K562 (cell line): ENCODE data around the gene LAG3. TPM values are rescaled to one million over a fixed set of nuclear protein-coding genes. Genes with fewer than 3 reads are reported as not detected.

Source experiments
- DDX20 ChIP-seq: fragments of 450-650 bp; IDR thresholded peaks from 2 replicates; pipeline ENCODE4 v1.6.1; 2016; ENCODE audit warnings: missing genetic modification characterization, low read depth, mild to moderate bottlenecking, missing compliant biosample characterization, moderate library complexity
- ETV6 ChIP-seq, 3 experiments: fragments of 150-350 bp in 1 of 3; sonication (generic) in 1 of 3; formaldehyde crosslinking in 1 of 3; IDR thresholded peaks; 2 replicates each; pipeline versions ENCODE4 v1.6.1 to v1.8.0; 2014 to 2022; ENCODE audit warnings: borderline replicate concordance in 2 of 3, low read depth in 2 of 3, antibody characterized with exemption in 1 of 3, low read length in 1 of 3, mild to moderate bottlenecking in 1 of 3, missing genetic modification reagents in 1 of 3
- HMG20B ChIP-seq: fragments of 250-450 bp; sonication (Bioruptor Pico); IDR thresholded peaks from 2 replicates; pipeline ENCODE4 v1.5.0; 2021; ENCODE audit warnings: mild to moderate bottlenecking
- MCM3 ChIP-seq: fragments of 450-650 bp; IDR thresholded peaks from 2 replicates; pipeline ENCODE4 v1.6.1; 2016
- MEF2D ChIP-seq: conservative IDR thresholded peaks from 2 replicates; pipeline ENCODE4 v1.6.1; 2016; ENCODE audit warnings: low read depth, missing genetic modification characterization, missing compliant biosample characterization
- MEIS2 ChIP-seq: fragments of 450-650 bp; IDR thresholded peaks from 2 replicates; pipeline ENCODE4 v1.6.1; 2014; ENCODE audit warnings: mild to moderate bottlenecking; ENCODE audit not compliant: partially characterized antibody
- NR4A1 ChIP-seq, 2 experiments: fragments of 250-450 bp in 1 of 2; fragments of 450-650 bp in 1 of 2; sonication (Bioruptor Pico) in 1 of 2; IDR thresholded peaks; 2 replicates each; pipeline versions ENCODE4 v1.4.0 to v1.6.1; 2016 to 2020; ENCODE audit warnings: mild to moderate bottlenecking in 2 of 2, missing compliant biosample characterization in 1 of 2, missing genetic modification characterization in 1 of 2, moderate library complexity in 1 of 2
- POLR2H ChIP-seq: IDR thresholded peaks from 2 replicates; pipeline ENCODE4 v1.6.1; 2016; ENCODE audit warnings: missing genetic modification characterization, low read depth, mild to moderate bottlenecking, control low read depth, missing compliant biosample characterization, moderate library complexity
- POU5F1 ChIP-seq: fragments of 150-350 bp; IDR thresholded peaks from 2 replicates; pipeline ENCODE4 v1.6.1; 2014; ENCODE audit warnings: borderline replicate concordance, low read length, low read depth, mild to moderate bottlenecking; ENCODE audit not compliant: partially characterized antibody
- PTBP1 ChIP-seq: fragments of 200-400 bp; formaldehyde crosslinking; IDR thresholded peaks from 2 replicates; pipeline ENCODE4 v1.6.1; 2017; ENCODE audit warnings: low read depth, low read length
- SETDB1 ChIP-seq: IDR thresholded peaks from one replicate; pipeline ENCODE4 v1.6.1; 2012; ENCODE audit warnings: low read length, control low read depth, inconsistent platforms
- SRSF1 ChIP-seq: fragments of 200-400 bp; formaldehyde crosslinking; IDR thresholded peaks from 2 replicates; pipeline ENCODE4 v1.6.1; 2017; ENCODE audit warnings: mild to moderate bottlenecking, low read depth, low read length, moderate library complexity
- TAF9B ChIP-seq: fragments of 450-650 bp; IDR thresholded peaks from 2 replicates; pipeline ENCODE4 v1.6.1; 2018; ENCODE audit warnings: mild to moderate bottlenecking; ENCODE audit not compliant: partially characterized antibody
- TCF7L2 ChIP-seq: fragments of 150-350 bp; IDR thresholded peaks from 2 replicates; pipeline ENCODE4 v1.6.1; 2016; ENCODE audit warnings: low read depth, mild to moderate bottlenecking, low read length, moderate library complexity
- ZKSCAN1 ChIP-seq: fragments of 150-350 bp; IDR thresholded peaks from 2 replicates; pipeline ENCODE4 v1.6.1; 2016; ENCODE audit warnings: low read depth, low read length
- polyA plus RNA-seq, 8 experiments: library from polyadenylated mRNA; depleted of rRNA in 4 of 8; stranded (reverse) in 5 of 8; unstranded in 3 of 8; fragments of >200 nt; fragmentation: Nextera tagmentation in 2 of 8; fragmentation: Illumina TruSeq in 1 of 8; extraction: Ambion mirVana in 2 of 8; extraction: Trizol in 1 of 8; gene quantifications; 2 replicates each; pipeline versions ENCODE4 v1.2.1 to v1.2.3, GENCODE V29; 2011 to 2014; ENCODE audit warnings: inconsistent platforms in 1 of 8, missing spikeins in 1 of 8
- total RNA-seq, 7 experiments: library from RNA; depleted of rRNA in 6 of 7; stranded (reverse); fragments of >200 nt in 6 of 7; fragmentation: Illumina TruSeq in 2 of 7; extraction: Trizol in 2 of 7; gene quantifications; 2 replicates each; pipeline versions ENCODE4 v1.2.1 to v1.2.3, GENCODE V29; 2011 to 2021; ENCODE audit warnings: low replicate concordance in 1 of 7
- TF ChIP-seq, protein P1 (sequence below), 2 experiments: fragments of 250-450 bp in 1 of 2; fragments of 450-650 bp in 1 of 2; sonication (Bioruptor Pico) in 1 of 2; IDR thresholded peaks; 2 replicates each; pipeline versions ENCODE4 v1.6.1 to v1.8.0; 2016 to 2021; ENCODE audit warnings: mild to moderate bottlenecking in 2 of 2, moderate library complexity in 2 of 2, missing compliant biosample characterization in 1 of 2, missing genetic modification characterization in 1 of 2
- TF ChIP-seq, protein P2 (sequence below): sonication (generic); formaldehyde crosslinking; IDR thresholded peaks from 2 replicates; pipeline ENCODE4 v1.8.0; 2022; ENCODE audit warnings: mild to moderate bottlenecking, missing genetic modification reagents
- TF ChIP-seq, protein P3 (sequence below): sonication (generic); formaldehyde crosslinking; IDR thresholded peaks from 2 replicates; pipeline ENCODE4 v1.8.1; 2022; ENCODE audit warnings: missing genetic modification reagents
- TF ChIP-seq, protein P4 (sequence below): fragments of 450-650 bp; IDR thresholded peaks from 2 replicates; pipeline ENCODE4 v1.6.1; 2014; ENCODE audit warnings: low read depth, mild to moderate bottlenecking, moderate library complexity, borderline replicate concordance

The LAG3 gene
- total and polyA plus RNA-seq, 9 of the 15 experiments (the other 6 are each of a cell fraction or from before 2014, with no cell fraction given): 0.07 to 0.66 (median 0.09) TPM; not detected in 1

DNA sequence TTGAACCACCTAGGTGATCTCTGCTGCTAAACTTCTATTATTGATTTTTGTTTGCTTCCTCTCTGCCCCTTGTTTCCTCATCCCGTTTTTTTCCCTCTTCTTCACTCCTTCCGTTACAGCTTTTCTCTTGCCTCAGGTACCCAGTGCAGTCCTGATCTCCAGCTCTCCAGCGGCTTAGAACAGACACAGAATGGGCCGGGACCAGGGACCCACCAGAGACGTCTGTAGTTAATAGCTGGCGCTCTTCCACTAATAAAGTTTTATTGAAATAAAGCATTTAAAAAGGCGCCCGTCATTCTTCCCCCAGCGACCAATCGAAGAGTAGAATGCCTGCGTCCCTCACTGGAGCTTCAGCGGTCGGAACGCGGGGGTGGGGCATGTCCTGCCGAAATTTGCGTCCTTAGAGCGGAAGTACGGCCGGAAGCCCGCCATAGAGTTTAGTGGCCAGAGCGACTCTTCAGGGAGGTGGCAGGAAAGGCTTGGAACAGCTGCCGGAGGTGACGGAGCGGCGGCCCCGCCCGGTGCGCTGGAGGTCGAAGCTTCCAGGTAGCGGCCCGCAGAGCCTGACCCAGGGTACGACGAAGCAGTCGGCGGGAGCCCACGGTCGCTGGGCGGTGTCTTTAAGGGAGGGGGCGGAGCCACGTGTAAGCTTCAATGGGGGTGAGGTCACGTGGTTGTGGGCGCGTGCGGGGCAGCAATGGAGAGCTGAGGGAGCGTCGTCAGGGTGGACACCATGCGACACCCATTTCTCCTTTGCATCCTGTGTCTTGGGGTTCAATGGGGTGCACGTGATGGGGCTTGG, 48.5 kb upstream of the LAG3 start, which contains the start of gene COPS7A (continued):
- TF ChIP-seq, protein P1, sequence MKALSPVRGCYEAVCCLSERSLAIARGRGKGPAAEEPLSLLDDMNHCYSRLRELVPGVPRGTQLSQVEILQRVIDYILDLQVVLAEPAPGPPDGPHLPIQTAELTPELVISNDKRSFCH (CRISPR knock-in tag; IDR thresholded peaks at IDR 0.05): no peak
- TF ChIP-seq, protein P1 (tag; IDR thresholded peaks at IDR 0.05): no peak
- TF ChIP-seq TCF7L2 (no peak), ETV6 (IDR thresholded peaks at IDR 0.05; ENCODE audit: borderline replicate concordance in 1 of 2, low read depth in 2 of 2, low read length in 1 of 2) (peak; percentile 54 to 79; a peak in 3 of 4 replicates), ETV6 (CRISPR knock-in tag; IDR thresholded peaks at IDR 0.05; ENCODE audit: borderline replicate concordance) (0 out of 2 replicates have a peak, but pooled peaks have one; percentile 0), MCM3 (no peak), POU5F1 (peak; percentile 6), TAF9B (peak; percentile 76), SRSF1 (no peak), HMG20B (no peak), SETDB1 (no peak), POLR2H (peak; percentile 69), MEF2D (tag) (no peak), MEIS2 (peak; percentile 40), PTBP1 (no peak), NR4A1 (CRISPR knock-in tag; IDR thresholded peaks at IDR 0.05) (no peak), NR4A1 (tag; IDR thresholded peaks at IDR 0.05) (no peak), DDX20 (tag) (no peak), ZKSCAN1 (peak; percentile 68; the same call in 1 of the 2 replicates)
- TF ChIP-seq, protein P2, sequence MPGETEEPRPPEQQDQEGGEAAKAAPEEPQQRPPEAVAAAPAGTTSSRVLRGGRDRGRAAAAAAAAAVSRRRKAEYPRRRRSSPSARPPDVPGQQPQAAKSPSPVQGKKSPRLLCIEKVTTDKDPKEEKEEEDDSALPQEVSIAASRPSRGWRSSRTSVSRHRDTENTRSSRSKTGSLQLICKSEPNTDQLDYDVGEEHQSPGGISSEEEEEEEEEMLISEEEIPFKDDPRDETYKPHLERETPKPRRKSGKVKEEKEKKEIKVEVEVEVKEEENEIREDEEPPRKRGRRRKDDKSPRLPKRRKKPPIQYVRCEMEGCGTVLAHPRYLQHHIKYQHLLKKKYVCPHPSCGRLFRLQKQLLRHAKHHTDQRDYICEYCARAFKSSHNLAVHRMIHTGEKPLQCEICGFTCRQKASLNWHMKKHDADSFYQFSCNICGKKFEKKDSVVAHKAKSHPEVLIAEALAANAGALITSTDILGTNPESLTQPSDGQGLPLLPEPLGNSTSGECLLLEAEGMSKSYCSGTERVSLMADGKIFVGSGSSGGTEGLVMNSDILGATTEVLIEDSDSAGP (CRISPR knock-in tag): peak; percentile 64; the same call in 1 of the 2 replicates
- TF ChIP-seq, protein P3, sequence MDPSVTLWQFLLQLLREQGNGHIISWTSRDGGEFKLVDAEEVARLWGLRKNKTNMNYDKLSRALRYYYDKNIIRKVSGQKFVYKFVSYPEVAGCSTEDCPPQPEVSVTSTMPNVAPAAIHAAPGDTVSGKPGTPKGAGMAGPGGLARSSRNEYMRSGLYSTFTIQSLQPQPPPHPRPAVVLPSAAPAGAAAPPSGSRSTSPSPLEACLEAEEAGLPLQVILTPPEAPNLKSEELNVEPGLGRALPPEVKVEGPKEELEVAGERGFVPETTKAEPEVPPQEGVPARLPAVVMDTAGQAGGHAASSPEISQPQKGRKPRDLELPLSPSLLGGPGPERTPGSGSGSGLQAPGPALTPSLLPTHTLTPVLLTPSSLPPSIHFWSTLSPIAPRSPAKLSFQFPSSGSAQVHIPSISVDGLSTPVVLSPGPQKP (CRISPR knock-in tag): no peak
- TF ChIP-seq, protein P4, sequence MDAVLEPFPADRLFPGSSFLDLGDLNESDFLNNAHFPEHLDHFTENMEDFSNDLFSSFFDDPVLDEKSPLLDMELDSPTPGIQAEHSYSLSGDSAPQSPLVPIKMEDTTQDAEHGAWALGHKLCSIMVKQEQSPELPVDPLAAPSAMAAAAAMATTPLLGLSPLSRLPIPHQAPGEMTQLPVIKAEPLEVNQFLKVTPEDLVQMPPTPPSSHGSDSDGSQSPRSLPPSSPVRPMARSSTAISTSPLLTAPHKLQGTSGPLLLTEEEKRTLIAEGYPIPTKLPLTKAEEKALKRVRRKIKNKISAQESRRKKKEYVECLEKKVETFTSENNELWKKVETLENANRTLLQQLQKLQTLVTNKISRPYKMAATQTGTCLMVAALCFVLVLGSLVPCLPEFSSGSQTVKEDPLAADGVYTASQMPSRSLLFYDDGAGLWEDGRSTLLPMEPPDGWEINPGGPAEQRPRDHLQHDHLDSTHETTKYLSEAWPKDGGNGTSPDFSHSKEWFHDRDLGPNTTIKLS: peak; percentile 98
